ENCODE data around the gene MGLL. TPM values are rescaled to one million over a fixed set of nuclear protein-coding genes. Genes with fewer than 3 reads are reported as not detected.
A peak's percentile ranks its signal among the peaks of the same experiment; 100 is the strongest.

Gene MGLL
- total RNA-seq, 1 donor from 2014 or later: 61.0 TPM

GRCh38 chr3:127808197-127808596 is 14.1 kb downstream of the MGLL start:
- Mint-ChIP-seq H3K4me3 (ENCODE audit: unreplicated experiment) (no peak overlapping the region), H3K27ac (ENCODE audit: unreplicated experiment) (no peak overlapping the region), H3K9me3 (ENCODE audit: low read depth) (no peaks in the 10 kb centered on the region), H3K4me1 (ENCODE audit: low read depth) (peaks cover 14% of the 10 kb centered on the region), H3K27me3 (ENCODE audit: low read depth) (no peaks in the 10 kb centered on the region), H3K36me3 (ENCODE audit: low read depth) (peaks cover 45% of the 10 kb centered on the region)
- DNase-seq (ENCODE audit: low spot score): no peak
- TF ChIP-seq CTCF (IDR thresholded peaks at IDR 0.05): no peak

GRCh38 chr3:127805026-127805753 is 17.1 kb downstream of the MGLL start:
- Mint-ChIP-seq H3K9me3 (ENCODE audit: low read depth) (no peaks in the 10 kb centered on the region), H3K4me1 (ENCODE audit: low read depth) (peaks cover 22% of the 10 kb centered on the region), H3K36me3 (ENCODE audit: low read depth) (peaks cover 23% of the 10 kb centered on the region), H3K27me3 (ENCODE audit: low read depth) (no peaks in the 10 kb centered on the region), H3K4me3 (ENCODE audit: unreplicated experiment) (no peak overlapping the region), H3K27ac (ENCODE audit: unreplicated experiment) (peak overlapping the region; percentile 47)
- TF ChIP-seq CTCF (IDR thresholded peaks at IDR 0.05): no peak
- no peak for DNase-seq (ENCODE audit: low spot score)

- Mint-ChIP-seq H3K4me1 (ENCODE audit: low read depth) (peaks cover 32% of the 10 kb centered on the region), H3K9me3 (ENCODE audit: low read depth) (no peaks in the 10 kb centered on the region), H3K27ac (ENCODE audit: unreplicated experiment) (no peak overlapping the region), H3K36me3 (ENCODE audit: low read depth) (peaks cover 19% of the 10 kb centered on the region), H3K4me3 (ENCODE audit: unreplicated experiment) (no peak overlapping the region), H3K27me3 (ENCODE audit: low read depth) (no peaks in the 10 kb centered on the region)
- no peak for DNase-seq (ENCODE audit: low spot score)
- no peak for TF ChIP-seq CTCF (IDR thresholded peaks at IDR 0.05)
Observed at GRCh38 chr3:127804141-127804540, 18.2 kb downstream of the MGLL start.

- peaks cover 18% of the 10 kb centered on the region for H3K36me3 Mint-ChIP-seq (ENCODE audit: low read depth)
- H3K27me3 Mint-ChIP-seq (ENCODE audit: low read depth): no peaks in the 10 kb centered on the region
- no peak for DNase-seq (ENCODE audit: low spot score)
- no peak for TF ChIP-seq CTCF (IDR thresholded peaks at IDR 0.05)
- H3K4me1 Mint-ChIP-seq (ENCODE audit: low read depth): peaks cover 33% of the 10 kb centered on the region
- no peaks in the 10 kb centered on the region for H3K9me3 Mint-ChIP-seq (ENCODE audit: low read depth)
- peak overlapping the region; percentile 63 for H3K27ac Mint-ChIP-seq (ENCODE audit: unreplicated experiment)
- H3K4me3 Mint-ChIP-seq (ENCODE audit: unreplicated experiment): no peak overlapping the region
Observed at GRCh38 chr3:127803619-127804018, 18.7 kb downstream of the MGLL start.

GRCh38 chr3:127802606-127803005 is 19.7 kb downstream of the MGLL start:
- Mint-ChIP-seq H3K4me3 (ENCODE audit: unreplicated experiment) (no peak overlapping the region), H3K36me3 (ENCODE audit: low read depth) (peaks cover 18% of the 10 kb centered on the region), H3K27ac (ENCODE audit: unreplicated experiment) (no peak overlapping the region), H3K4me1 (ENCODE audit: low read depth) (peaks cover 33% of the 10 kb centered on the region), H3K27me3 (ENCODE audit: low read depth) (no peaks in the 10 kb centered on the region), H3K9me3 (ENCODE audit: low read depth) (no peaks in the 10 kb centered on the region)
- no peak for TF ChIP-seq CTCF (IDR thresholded peaks at IDR 0.05)
- no peak for DNase-seq (ENCODE audit: low spot score)
